Activated T-cell treated with anti-CD3 and anti-CD28 coated beads for 1 hour (primary cell): ENCODE data around the gene ZNF302.

Source experiments
- DNase-seq: peaks from one replicate; pipeline ENCODE4 v3.0.0-alpha.2; 2020; ENCODE audit warnings: low read depth

ZNF302 gene

DNA sequence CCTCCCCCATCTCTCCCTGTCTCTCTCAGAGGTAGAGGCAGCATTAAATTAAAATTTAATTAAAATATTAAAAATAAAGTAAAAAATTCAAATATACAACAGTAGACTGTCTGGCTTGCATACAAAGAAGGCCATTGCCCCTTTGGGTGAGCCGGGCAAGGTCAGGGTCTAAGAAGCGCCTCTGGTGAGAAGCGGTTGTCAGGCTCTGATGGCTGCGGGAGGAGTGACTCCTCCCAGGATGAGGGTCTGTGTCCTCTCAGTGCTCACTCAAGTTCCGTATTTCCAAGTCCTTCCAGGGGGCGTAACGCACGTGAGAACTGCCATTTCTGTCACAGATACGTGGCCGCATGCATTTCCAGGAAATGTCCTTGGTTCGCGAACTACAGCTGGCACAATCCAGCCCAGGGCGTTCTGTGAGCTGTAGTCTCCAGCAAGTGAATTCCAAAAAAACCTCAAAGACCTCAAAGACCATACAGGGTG is 55.8 kb downstream of the ZNF302 start:
- DNase-seq = peak; percentile 4

DNA sequence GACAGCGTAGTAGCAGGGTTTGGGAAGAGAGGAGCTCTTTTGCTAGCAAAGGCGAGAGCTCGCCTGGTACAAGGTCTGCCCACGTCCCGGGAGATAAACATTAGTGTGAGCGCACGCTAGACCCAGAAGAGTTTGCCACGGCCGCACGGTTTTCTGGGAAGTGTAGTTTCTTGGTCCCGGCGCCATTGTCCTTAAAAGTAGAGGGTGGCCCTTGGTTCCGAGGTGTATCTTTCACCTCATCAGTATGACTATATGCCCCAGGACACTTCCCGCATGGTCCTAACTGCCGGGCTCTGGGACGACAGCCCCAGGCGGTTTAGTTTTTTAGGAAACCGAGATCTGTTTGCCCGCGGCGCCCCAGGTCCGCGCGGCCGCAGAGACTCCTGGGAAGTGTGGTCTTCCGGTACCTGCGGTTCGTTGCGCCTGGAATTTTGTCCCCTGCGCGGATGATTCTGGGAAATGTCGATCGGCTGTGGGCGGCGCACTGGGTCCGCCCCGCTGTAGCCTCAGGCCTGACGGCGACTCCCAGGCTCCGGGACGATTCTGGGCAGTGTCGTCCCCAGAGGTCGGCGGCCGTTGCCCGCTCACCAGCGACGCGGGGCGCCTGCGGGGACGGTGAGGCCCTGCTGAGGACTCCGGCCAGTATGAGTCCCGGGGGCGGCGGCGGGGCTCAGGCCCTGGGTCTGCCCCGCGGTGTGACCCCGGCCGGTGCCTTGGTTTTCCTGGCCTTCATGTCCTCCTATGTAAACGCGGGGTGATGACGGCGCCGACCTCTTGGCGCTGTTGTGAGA is 56.5 kb downstream of the ZNF302 start, which contains the start of gene ZNF181:
TSS of gene ZNF181 (plus strand) at position 498 of the 791 bp plus-strand sequence. CDS start 795 bp downstream, outside the sequence.
- peak; percentile 67 for DNase-seq

DNA sequence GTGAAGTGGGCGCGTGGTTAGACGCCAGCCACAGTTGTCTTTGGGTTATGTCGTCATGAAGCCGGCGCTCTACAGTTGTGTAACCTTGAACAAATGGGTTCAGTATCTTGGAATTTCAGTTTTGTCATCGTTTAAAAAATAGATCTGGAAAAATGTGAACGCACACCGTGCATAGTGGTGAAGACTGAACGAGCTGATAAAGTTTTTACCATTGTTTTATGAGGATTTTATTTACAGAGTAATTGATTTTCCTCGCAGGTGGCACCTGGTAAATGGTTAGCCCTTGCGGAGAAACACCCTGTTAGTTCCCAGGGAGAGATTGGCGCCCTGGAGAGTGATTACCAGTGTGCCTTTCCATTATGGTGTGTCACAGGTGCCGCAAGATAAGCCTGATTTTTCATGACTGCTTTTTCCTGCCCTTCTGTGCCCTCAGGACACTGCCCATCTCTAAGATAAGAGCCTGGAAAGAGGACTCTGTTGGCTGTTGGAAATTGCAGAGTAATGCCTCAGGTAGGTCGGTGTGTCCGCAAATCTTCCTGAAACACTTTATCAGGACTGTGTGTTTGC is 57.1 kb downstream of the ZNF302 start:
- no peak for DNase-seq
